Ishikawa (cell line): ENCODE results near the gene SLX1A.
A peak's percentile ranks its signal among the peaks of the same experiment; 100 is the strongest.
"Not testable (repeated sequence)": the region's sequence is repeated elsewhere in the genome, so short reads cannot be mapped to it uniquely, and the experiment has no call there.

Source experiments
- CEBPB ChIP-seq: IDR thresholded peaks from 2 replicates; pipeline ENCODE4 v1.6.1; 2012
- CREB1 ChIP-seq: IDR thresholded peaks from 2 replicates; pipeline ENCODE4 v1.6.1; 2012; ENCODE audit warnings: low read depth
- EGR1 ChIP-seq: IDR thresholded peaks from 2 replicates; pipeline ENCODE4 v1.6.1; 2012
- EP300 ChIP-seq: IDR thresholded peaks from 2 replicates; pipeline ENCODE4 v1.6.1; 2012; ENCODE audit warnings: borderline replicate concordance
- FOXM1 ChIP-seq: IDR thresholded peaks from 2 replicates; pipeline ENCODE4 v1.6.1; 2012; ENCODE audit warnings: low read depth, borderline replicate concordance
- MAX ChIP-seq: IDR thresholded peaks from 2 replicates; pipeline ENCODE4 v1.6.1; 2012
- NFIC ChIP-seq: IDR thresholded peaks from 2 replicates; pipeline ENCODE4 v1.6.1; 2012
- RAD21 ChIP-seq: IDR thresholded peaks from 2 replicates; pipeline ENCODE4 v1.6.1; 2012; ENCODE audit warnings: low read depth
- REST ChIP-seq: IDR thresholded peaks from 2 replicates; pipeline ENCODE4 v1.6.1; 2012; ENCODE audit warnings: low read depth, mild to moderate bottlenecking
- TAF1 ChIP-seq: IDR thresholded peaks from 2 replicates; pipeline ENCODE4 v1.6.1; 2012; ENCODE audit warnings: low read depth, mild to moderate bottlenecking
- TCF12 ChIP-seq: IDR thresholded peaks from 2 replicates; pipeline ENCODE4 v1.6.1; 2012; ENCODE audit warnings: low read depth
- TEAD4 ChIP-seq: IDR thresholded peaks from 2 replicates; pipeline ENCODE4 v1.6.1; 2012
- YY1 ChIP-seq: IDR thresholded peaks from 2 replicates; pipeline ENCODE4 v1.6.1; 2012; ENCODE audit warnings: low read depth
- ZBTB7A ChIP-seq: IDR thresholded peaks from 2 replicates; pipeline ENCODE4 v1.6.1; 2012; ENCODE audit warnings: low read depth
- TF ChIP-seq, protein P1 (sequence below): IDR thresholded peaks from 2 replicates; pipeline ENCODE4 v1.6.1; 2012

Gene SLX1A

DNA sequence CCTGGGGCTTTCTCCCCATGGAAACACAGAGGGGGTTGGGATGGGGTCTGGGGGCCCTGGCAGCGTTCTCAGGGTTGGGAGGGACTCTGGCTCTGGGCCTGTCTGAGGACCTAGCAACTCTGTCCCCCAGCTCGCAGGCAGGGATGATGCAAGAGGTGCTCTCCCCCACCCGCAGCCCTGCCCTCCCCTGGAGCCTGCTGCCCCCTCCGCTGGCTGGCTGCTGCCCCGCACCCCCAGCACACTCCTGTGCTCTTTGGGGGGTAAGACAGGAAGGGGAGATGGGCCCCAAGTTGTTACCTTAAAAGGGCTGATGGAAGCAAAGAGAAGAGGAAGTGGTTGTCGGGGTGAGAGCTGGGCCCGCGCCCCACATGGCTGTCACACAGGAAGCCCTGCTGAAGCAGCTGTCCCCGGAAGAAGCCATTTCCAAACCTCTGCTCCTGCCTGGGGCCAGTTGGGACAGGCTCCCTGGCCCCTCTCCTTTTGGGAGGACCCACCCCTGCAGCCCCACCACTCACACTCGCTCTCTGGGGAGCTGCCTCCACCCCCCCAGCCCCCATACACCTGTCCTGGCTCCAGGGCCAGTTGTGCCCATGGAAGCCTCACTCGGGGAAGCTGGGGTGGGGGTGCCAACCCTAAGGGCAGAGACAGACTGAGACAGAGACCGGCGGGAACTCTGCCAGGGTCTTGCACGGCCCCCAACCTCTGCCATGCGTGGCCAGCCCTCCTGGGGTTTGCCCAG is 7.8 kb upstream of the SLX1A start:
- TF ChIP-seq YY1 (no peak), TEAD4 (no peak), RAD21 (no peak), CREB1 (no peak), MAX (no peak), NFIC (no peak), ZBTB7A (no peak), FOXM1 (no peak), TAF1 (no peak)
- TF ChIP-seq, protein P1, sequence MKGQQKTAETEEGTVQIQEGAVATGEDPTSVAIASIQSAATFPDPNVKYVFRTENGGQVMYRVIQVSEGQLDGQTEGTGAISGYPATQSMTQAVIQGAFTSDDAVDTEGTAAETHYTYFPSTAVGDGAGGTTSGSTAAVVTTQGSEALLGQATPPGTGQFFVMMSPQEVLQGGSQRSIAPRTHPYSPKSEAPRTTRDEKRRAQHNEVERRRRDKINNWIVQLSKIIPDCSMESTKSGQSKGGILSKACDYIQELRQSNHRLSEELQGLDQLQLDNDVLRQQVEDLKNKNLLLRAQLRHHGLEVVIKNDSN = no peak

DNA sequence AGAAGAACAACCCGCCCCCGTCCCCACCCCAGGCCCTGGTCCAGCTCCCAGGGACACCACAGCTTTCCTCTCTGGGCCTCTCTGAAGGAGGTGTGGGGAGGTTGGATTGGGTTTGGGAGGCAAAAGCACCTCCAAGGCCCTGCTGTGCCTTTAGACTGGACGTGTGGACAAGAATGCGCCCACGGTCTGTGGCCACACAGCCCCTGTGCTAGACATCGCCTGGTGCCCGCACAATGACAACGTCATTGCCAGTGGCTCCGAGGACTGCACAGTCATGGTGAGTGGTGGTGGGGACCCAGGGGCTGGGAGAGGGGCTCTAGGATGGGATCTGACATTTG is 7.3 kb upstream of the SLX1A start:
- TF ChIP-seq TAF1 (no peak), MAX (no peak)

- TF ChIP-seq RAD21 (peak; percentile 7; the same call in 1 of the 2 replicates), NFIC (no peak), FOXM1 (no peak), ZBTB7A (no peak)
Measured at GRCh38 chr16:30186782-30187555, 6.7 kb upstream of the SLX1A start.

GRCh38 chr16:30187556-30187865 is 6.2 kb upstream of the SLX1A start:
- no peak for TF ChIP-seq REST
- TF ChIP-seq CEBPB = no peak
- no peak for TF ChIP-seq MAX
- TF ChIP-seq ZBTB7A = no peak
- TF ChIP-seq NFIC = no peak
- no peak for TF ChIP-seq CREB1
- TF ChIP-seq TAF1 = no peak
- no peak for TF ChIP-seq RAD21
- TF ChIP-seq TCF12 = no peak
- no peak for TF ChIP-seq YY1
- no peak for TF ChIP-seq FOXM1
- no peak for TF ChIP-seq EGR1

DNA sequence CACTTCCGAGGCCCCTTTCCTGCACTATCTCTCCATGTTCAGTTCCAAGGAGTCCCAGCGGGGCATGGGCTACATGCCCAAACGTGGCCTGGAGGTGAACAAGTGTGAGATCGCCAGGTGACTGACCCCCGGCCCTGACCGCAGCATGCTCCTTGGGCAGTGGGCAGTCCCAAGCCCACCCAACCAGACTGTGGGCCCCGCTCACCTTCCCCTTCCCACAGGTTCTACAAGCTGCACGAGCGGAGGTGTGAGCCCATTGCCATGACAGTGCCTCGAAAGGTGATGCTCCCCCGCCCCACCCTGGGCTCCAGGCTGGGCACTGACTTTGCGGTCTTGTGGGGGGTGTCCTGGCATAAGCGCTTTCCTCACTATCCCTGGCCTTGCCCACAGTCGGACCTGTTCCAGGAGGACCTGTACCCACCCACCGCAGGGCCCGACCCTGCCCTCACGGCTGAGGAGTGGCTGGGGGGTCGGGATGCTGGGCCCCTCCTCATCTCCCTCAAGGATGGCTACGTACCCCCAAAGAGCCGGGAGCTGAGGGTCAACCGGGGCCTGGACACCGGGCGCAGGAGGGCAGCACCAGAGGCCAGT is 5.6 kb upstream of the SLX1A start:
- TF ChIP-seq NFIC = no peak
- TF ChIP-seq, protein P1 = no peak
- no peak for TF ChIP-seq YY1
- no peak for TF ChIP-seq MAX
- TF ChIP-seq REST = no peak
- TF ChIP-seq TEAD4 = no peak
- TF ChIP-seq ZBTB7A = no peak
- no peak for TF ChIP-seq CEBPB
- no peak for TF ChIP-seq FOXM1
- no peak for TF ChIP-seq CREB1
- no peak for TF ChIP-seq TCF12
- TF ChIP-seq EGR1 = no peak
- no peak for TF ChIP-seq RAD21
- TF ChIP-seq EP300 = no peak
- TF ChIP-seq TAF1 = no peak

DNA sequence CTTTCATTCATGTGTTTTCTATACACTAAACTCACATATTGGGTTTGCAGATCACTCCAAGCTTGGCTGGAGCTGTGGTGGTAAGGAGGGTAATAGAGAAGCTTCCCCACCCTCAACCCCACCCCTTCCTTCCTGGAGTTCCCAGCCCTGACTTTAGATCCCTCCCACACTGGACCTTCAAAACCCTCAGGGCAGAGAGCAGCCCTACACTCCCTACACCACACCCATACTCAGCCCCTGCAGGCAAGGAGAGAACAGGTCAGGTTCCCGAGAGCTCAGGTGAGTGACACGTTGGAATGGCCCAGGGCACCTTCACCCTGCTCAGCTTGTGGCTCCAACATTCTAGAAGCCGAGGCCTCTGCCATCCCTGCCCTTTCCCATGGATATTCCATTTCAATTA is 5.4 kb downstream of the SLX1A start, which contains the start of gene SULT1A3:
Gene SULT1A3, plus strand, starts transcription at position 207 of the 400 bp plus-strand sequence. CDS start 1,474 bp downstream, outside the sequence.
- TF ChIP-seq REST, EGR1: not testable (repeated sequence)
- TF ChIP-seq, protein P1 = not testable (repeated sequence)
